GM23338 (cell line): Measurements from ENCODE around the gene MAP1S. TPM values are rescaled to one million over a fixed set of nuclear protein-coding genes. Genes with fewer than 3 reads are reported as not detected.

Experiments used
- ATAC-seq: fragments of 200-7000 bp; cut with Tn5 transposase; 3 replicates; pipeline ENCODE4 v1.9.1; 2020
- DNase-seq: peaks from one replicate; pipeline ENCODE4 v3.0.0-alpha.2; 2015; ENCODE audit warnings: low spot score
- H2AFZ ChIP-seq: fragments of 200-600 bp; sonication (generic); 2 replicates; pipeline ENCODE4 v1.8.0; 2016; ENCODE audit warnings: antibody characterized with exemption, mild to moderate bottlenecking, moderate library complexity
- H3F3A ChIP-seq: fragments of 200-600 bp; sonication (generic); replicated peaks from 2 replicates; pipeline ENCODE4 v1.8.0; 2017; ENCODE audit warnings: antibody characterized with exemption, mixed run types, low read depth
- H3K27ac ChIP-seq: fragments of 200-600 bp; sonication (generic); 2 replicates; pipeline ENCODE4 v1.6.1; 2016; ENCODE audit warnings: low read depth
- H3K27me3 ChIP-seq: fragments of 200-600 bp; sonication (generic); 2 replicates; pipeline ENCODE4 v1.8.0; 2016; ENCODE audit warnings: mild to moderate bottlenecking, mixed run types, moderate library complexity; ENCODE audit not compliant: insufficient read depth
- H3K36me3 ChIP-seq: fragments of 200-600 bp; sonication (generic); 2 replicates; pipeline ENCODE4 v1.8.0; 2016; ENCODE audit warnings: mild to moderate bottlenecking; ENCODE audit not compliant: insufficient read depth
- H3K4me1 ChIP-seq: fragments of 200-600 bp; sonication (generic); 2 replicates; pipeline ENCODE4 v1.8.0; 2016; ENCODE audit warnings: mild to moderate bottlenecking, moderate library complexity; ENCODE audit not compliant: insufficient read depth
- H3K4me2 ChIP-seq: fragments of 200-600 bp; sonication (generic); 2 replicates; pipeline ENCODE4 v1.7.1; 2017; ENCODE audit warnings: mixed run types
- H3K4me3 ChIP-seq: fragments of 200-600 bp; sonication (generic); 2 replicates; pipeline ENCODE4 v1.6.1; 2016; ENCODE audit warnings: mixed run types
- H3K79me2 ChIP-seq: fragments of 200-600 bp; sonication (generic); replicated peaks from 2 replicates; pipeline ENCODE4 v1.8.0; 2017; ENCODE audit warnings: mild to moderate bottlenecking; ENCODE audit not compliant: insufficient read depth
- H3K9me2 ChIP-seq: fragments of 200-600 bp; sonication (generic); 2 replicates; pipeline ENCODE4 v1.8.0; 2017; ENCODE audit not compliant: insufficient read depth
- H4K20me1 ChIP-seq: fragments of 200-600 bp; sonication (generic); replicated peaks from 2 replicates; pipeline ENCODE4 v1.8.0; 2017; ENCODE audit warnings: mild to moderate bottlenecking; ENCODE audit not compliant: insufficient read depth
- H3K27ac Mint-ChIP-seq: 2 replicates; pipeline ENCODE4 v1.8.0; 2020; ENCODE audit warnings: inconsistent platforms, mild to moderate bottlenecking, moderate library complexity, mixed read lengths
- H3K27me3 Mint-ChIP-seq: 3 replicates; pipeline ENCODE4 v1.8.0; 2022; ENCODE audit warnings: low read depth, mild to moderate bottlenecking, moderate library complexity, mixed read lengths, inconsistent platforms; ENCODE audit not compliant: insufficient read depth, poor library complexity
- H3K36me3 Mint-ChIP-seq: 3 replicates; pipeline ENCODE4 v1.8.0; 2021; ENCODE audit warnings: low read depth, mild to moderate bottlenecking, inconsistent platforms, moderate library complexity, mixed read lengths
- H3K4me1 Mint-ChIP-seq: 3 replicates; pipeline ENCODE4 v1.8.0; 2020; ENCODE audit warnings: mild to moderate bottlenecking, inconsistent platforms, mixed read lengths
- H3K4me3 Mint-ChIP-seq: 3 replicates; pipeline ENCODE4 v1.8.0; 2021; ENCODE audit warnings: moderate library complexity, mild to moderate bottlenecking, inconsistent platforms, mixed read lengths
- H3K9me3 Mint-ChIP-seq: 3 replicates; pipeline ENCODE4 v1.8.0; 2020; ENCODE audit warnings: moderate library complexity, mild to moderate bottlenecking, inconsistent platforms, mixed read lengths
- CREB1 ChIP-seq: fragments of 250-450 bp; sonication (Bioruptor Pico); IDR thresholded peaks from 2 replicates; pipeline ENCODE4 v1.5.0; 2020; ENCODE audit warnings: low read depth, mild to moderate bottlenecking, moderate library complexity
- CTCF ChIP-seq, 2 experiments: fragments of 200-600 bp in 1 of 2; sonication (generic) in 1 of 2; conservative IDR thresholded peaks; 2 replicates each; pipeline versions ENCODE4 v1.5.1 to v1.6.1; 2016 to 2017; ENCODE audit warnings: antibody characterized with exemption in 2 of 2, low read depth in 2 of 2, mild to moderate bottlenecking in 2 of 2, moderate library complexity in 1 of 2
- ETS1 ChIP-seq: IDR thresholded peaks from 2 replicates; pipeline ENCODE4 v1.6.1; 2016; ENCODE audit warnings: antibody characterized with exemption
- EZH2 ChIP-seq: fragments of 200-600 bp; sonication (generic); IDR thresholded peaks from one replicate; pipeline ENCODE4 v1.8.0; 2017; ENCODE audit warnings: antibody characterized with exemption, mild to moderate bottlenecking, low read depth; ENCODE audit not compliant: unreplicated experiment
- EZH2phosphoT487 ChIP-seq: fragments of 200-600 bp; sonication (generic); IDR thresholded peaks from one replicate; pipeline ENCODE4 v1.8.1; 2018; ENCODE audit warnings: antibody characterized with exemption; ENCODE audit not compliant: unreplicated experiment
- JUNB ChIP-seq: IDR thresholded peaks from one replicate; pipeline ENCODE4 v1.6.1; 2016; ENCODE audit warnings: antibody characterized with exemption; ENCODE audit not compliant: unreplicated experiment
- NANOG ChIP-seq: IDR thresholded peaks from 2 replicates; pipeline ENCODE4 v1.6.1; 2016; ENCODE audit warnings: antibody characterized with exemption, borderline replicate concordance
- POLR2AphosphoS5 ChIP-seq: IDR thresholded peaks from 2 replicates; pipeline ENCODE4 v1.6.1; 2016; ENCODE audit warnings: antibody characterized with exemption, low read depth
- REST ChIP-seq: IDR thresholded peaks from one replicate; pipeline ENCODE4 v1.6.1; 2018; ENCODE audit warnings: antibody characterized with exemption; ENCODE audit not compliant: unreplicated experiment
- STAT1 ChIP-seq: IDR thresholded peaks from one replicate; pipeline ENCODE4 v1.6.1; 2016; ENCODE audit warnings: antibody characterized with exemption; ENCODE audit not compliant: unreplicated experiment
- ZNF114 ChIP-seq: fragments of 250-450 bp; sonication (Bioruptor Pico); IDR thresholded peaks from 2 replicates; pipeline ENCODE4 v1.5.0; 2020; ENCODE audit warnings: mild to moderate bottlenecking, moderate library complexity
- ZNF331 ChIP-seq: fragments of 250-450 bp; sonication (Bioruptor Pico); IDR thresholded peaks from 2 replicates; pipeline ENCODE4 v1.5.0; 2020; ENCODE audit warnings: low read depth, mild to moderate bottlenecking, moderate library complexity
- ZNF462 ChIP-seq: fragments of 250-450 bp; sonication (Bioruptor Pico); IDR thresholded peaks from 2 replicates; pipeline ENCODE4 v1.5.0; 2020; ENCODE audit warnings: mild to moderate bottlenecking, moderate library complexity
- polyA plus RNA-seq: library from polyadenylated mRNA; unstranded; fragments of >200 nt; fragmentation: Nextera tagmentation; extraction: Ambion mirVana; gene quantifications from 2 replicates; pipeline ENCODE4 v1.2.1, GENCODE V29; 2016
- total RNA-seq: library from RNA; depleted of rRNA; stranded (reverse); fragments of >200 nt; shearing (Covaris generic); gene quantifications from 2 replicates; pipeline ENCODE4 v1.2.3, GENCODE V29; 2014

The MAP1S gene
- total and polyA plus RNA-seq, 2 experiments from 2014 or later = 102 to 104 TPM

GRCh38 chr19:17720440-17720839, 1.2 kb downstream of the MAP1S start:
- Histone ChIP-seq H3K27ac (no peak overlapping the region), H3K4me3 (peak overlapping the region; percentile 91), H3K27me3 (no peaks in the 10 kb centered on the region), H4K20me1 (peaks cover 22% of the 10 kb centered on the region), H3K4me1 (peaks cover 14% of the 10 kb centered on the region; the same call in 1 of the 2 replicates), H2AFZ (no peak overlapping the region), H3K36me3 (no peaks in the 10 kb centered on the region), H3K4me2 (peak overlapping the region; percentile 94), H3K9me2 (no peaks in the 10 kb centered on the region), H3K79me2 (peaks cover 32% of the 10 kb centered on the region), H3F3A (0 out of 2 replicates have a peak, but pooled peaks cover 5% of the 10 kb centered on the region)
- peak overlapping the region; percentile 12; the same call in 1 of the 2 replicates for H3K27ac Mint-ChIP-seq
- peaks cover 30% of the 10 kb centered on the region for H3K36me3 Mint-ChIP-seq
- peaks cover 7% of the 10 kb centered on the region for H3K27me3 Mint-ChIP-seq
- H3K9me3 Mint-ChIP-seq = no peaks in the 10 kb centered on the region
- peaks cover 29% of the 10 kb centered on the region for H3K4me1 Mint-ChIP-seq
- TF ChIP-seq ETS1 (no peak), REST (no peak), CTCF (conservative IDR thresholded peaks at IDR 0.05; ENCODE audit: low read depth in 2 of 2) (no peak), CREB1 (CRISPR knock-in tag) (no peak), EZH2phosphoT487 (no peak), JUNB (no peak), ZNF331 (CRISPR knock-in tag) (no peak), ZNF114 (CRISPR knock-in tag) (no peak), POLR2AphosphoS5 (no peak), NANOG (no peak), STAT1 (no peak), ZNF462 (CRISPR knock-in tag) (no peak), EZH2 (no peak)
- ATAC-seq (no peak), DNase-seq (no peak)
- peak overlapping the region; percentile 74 for H3K4me3 Mint-ChIP-seq
